ENCODE measurements around the gene MAPK8IP3.

- TF ChIP-seq CTCF (IDR thresholded peaks at IDR 0.05; ENCODE audit: borderline replicate concordance, extremely low read depth, low read length, poor library complexity, severe bottlenecking) (no peak), EZH2 (IDR thresholded peaks at IDR 0.05; ENCODE audit: borderline replicate concordance, low read depth, low read length, severe bottlenecking) (no peak)
Observed at GRCh38 chr16:1766231-1766630, 60.2 kb downstream of the MAPK8IP3 start.

All from DND-41 (cell line).